ENCODE data around the gene SLC9C1. TPM values are rescaled to one million over a fixed set of nuclear protein-coding genes. Genes with fewer than 3 reads are reported as not detected.

SLC9C1 gene
- total RNA-seq, 4 donors from 2014 or later: 0.67 to 12.4 (median 1.7) TPM; not detected in 1

GRCh38 chr3:112175646-112176045 lies 118.4 kb downstream of the SLC9C1 start:
- no peaks in the 10 kb centered on the region for H3K4me1 ChIP-seq
- no peaks in the 10 kb centered on the region for H3K36me3 ChIP-seq
- H3K27me3 ChIP-seq: no peaks in the 10 kb centered on the region
- no peak overlapping the region for H3K4me3 ChIP-seq
- H3K9me3 ChIP-seq: no peaks in the 10 kb centered on the region
- H3K27ac ChIP-seq: no peak overlapping the region
- TF ChIP-seq CTCF (IDR thresholded peaks at IDR 0.05) (no peak), POLR2A (IDR thresholded peaks at IDR 0.05) (no peak)
- no peak for DNase-seq

- no peak for DNase-seq
- no peak overlapping the region for H3K4me3 ChIP-seq
- H3K27ac ChIP-seq: no peak overlapping the region
- no peaks in the 10 kb centered on the region for H3K9me3 ChIP-seq
- H3K36me3 ChIP-seq: no peaks in the 10 kb centered on the region
- H3K4me1 ChIP-seq: no peaks in the 10 kb centered on the region
- H3K27me3 ChIP-seq: no peaks in the 10 kb centered on the region
- TF ChIP-seq POLR2A (IDR thresholded peaks at IDR 0.05) (no peak), CTCF (IDR thresholded peaks at IDR 0.05) (no peak)
These were observed 119.0 kb downstream of the SLC9C1 start for GRCh38 chr3:112175037-112175436.

- Histone ChIP-seq H3K27me3 (no peaks in the 10 kb centered on the region), H3K9me3 (no peaks in the 10 kb centered on the region), H3K36me3 (no peaks in the 10 kb centered on the region), H3K4me1 (no peaks in the 10 kb centered on the region), H3K4me3 (no peak overlapping the region), H3K27ac (no peak overlapping the region)
- no peak for DNase-seq
- TF ChIP-seq POLR2A (IDR thresholded peaks at IDR 0.05) (no peak), CTCF (IDR thresholded peaks at IDR 0.05) (no peak)
These were observed 122.9 kb downstream of the SLC9C1 start for GRCh38 chr3:112171144-112171543.

- Histone ChIP-seq H3K9me3 (no peaks in the 10 kb centered on the region), H3K4me3 (no peak overlapping the region), H3K27ac (no peak overlapping the region), H3K4me1 (no peaks in the 10 kb centered on the region), H3K36me3 (no peaks in the 10 kb centered on the region), H3K27me3 (no peaks in the 10 kb centered on the region)
- no peak for DNase-seq
- TF ChIP-seq CTCF (IDR thresholded peaks at IDR 0.05) (no peak), POLR2A (IDR thresholded peaks at IDR 0.05) (no peak)
These were observed 124.0 kb downstream of the SLC9C1 start for GRCh38 chr3:112170046-112170445.

GRCh38 chr3:112167758-112168157 lies 126.3 kb downstream of the SLC9C1 start:
- Histone ChIP-seq H3K9me3 (no peaks in the 10 kb centered on the region), H3K27ac (no peak overlapping the region), H3K4me3 (no peak overlapping the region), H3K4me1 (no peaks in the 10 kb centered on the region), H3K27me3 (no peaks in the 10 kb centered on the region), H3K36me3 (no peaks in the 10 kb centered on the region)
- DNase-seq: no peak
- TF ChIP-seq POLR2A (IDR thresholded peaks at IDR 0.05): no peak
- TF ChIP-seq CTCF (IDR thresholded peaks at IDR 0.05): no peak

GRCh38 chr3:112149136-112149535 lies 144.9 kb downstream of the SLC9C1 start:
- no peaks in the 10 kb centered on the region for H3K36me3 ChIP-seq
- DNase-seq: no peak
- H3K4me3 ChIP-seq: no peak overlapping the region
- no peaks in the 10 kb centered on the region for H3K27me3 ChIP-seq
- no peak for TF ChIP-seq POLR2A (IDR thresholded peaks at IDR 0.05)
- no peak for TF ChIP-seq CTCF (IDR thresholded peaks at IDR 0.05)
- H3K4me1 ChIP-seq: no peaks in the 10 kb centered on the region
- H3K27ac ChIP-seq: no peak overlapping the region
- H3K9me3 ChIP-seq: peaks cover 0 to 6% (median 0%) of the 10 kb centered on the region in 4 donors
